ENCODE data around the gene CEP41.

GRCh38 chr7:130359276-130359857, 81.4 kb downstream of the CEP41 start:
- TF ChIP-seq POLR2A (IDR thresholded peaks at IDR 0.05) (no peak), POLR2AphosphoS5 (IDR thresholded peaks at IDR 0.05) (no peak)
- TF ChIP-seq, protein P1, sequence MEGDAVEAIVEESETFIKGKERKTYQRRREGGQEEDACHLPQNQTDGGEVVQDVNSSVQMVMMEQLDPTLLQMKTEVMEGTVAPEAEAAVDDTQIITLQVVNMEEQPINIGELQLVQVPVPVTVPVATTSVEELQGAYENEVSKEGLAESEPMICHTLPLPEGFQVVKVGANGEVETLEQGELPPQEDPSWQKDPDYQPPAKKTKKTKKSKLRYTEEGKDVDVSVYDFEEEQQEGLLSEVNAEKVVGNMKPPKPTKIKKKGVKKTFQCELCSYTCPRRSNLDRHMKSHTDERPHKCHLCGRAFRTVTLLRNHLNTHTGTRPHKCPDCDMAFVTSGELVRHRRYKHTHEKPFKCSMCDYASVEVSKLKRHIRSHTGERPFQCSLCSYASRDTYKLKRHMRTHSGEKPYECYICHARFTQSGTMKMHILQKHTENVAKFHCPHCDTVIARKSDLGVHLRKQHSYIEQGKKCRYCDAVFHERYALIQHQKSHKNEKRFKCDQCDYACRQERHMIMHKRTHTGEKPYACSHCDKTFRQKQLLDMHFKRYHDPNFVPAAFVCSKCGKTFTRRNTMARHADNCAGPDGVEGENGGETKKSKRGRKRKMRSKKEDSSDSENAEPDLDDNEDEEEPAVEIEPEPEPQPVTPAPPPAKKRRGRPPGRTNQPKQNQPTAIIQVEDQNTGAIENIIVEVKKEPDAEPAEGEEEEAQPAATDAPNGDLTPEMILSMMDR (IDR thresholded peaks at IDR 0.05), result no peak

Data from sigmoid colon (tissue), 4 donors.